Adrenal gland (tissue), 12 donors: ENCODE measurements around the gene PCNX2. TPM values are rescaled to one million over a fixed set of nuclear protein-coding genes. Genes with fewer than 3 reads are reported as not detected.

ENCODE experiments used
- DNase-seq, 7 donors: peaks; one replicate each; pipeline ENCODE4 v3.0.0-alpha.2; 2019 to 2020
- H3K27ac ChIP-seq, 5 donors: fragments of 200-600 bp; sonication (generic) in 4 of 5; 1 replicate in 3 of 5; 2 replicates in 2 of 5; pipeline versions ENCODE4 v1.5.1 to v1.8.0; 2016 to 2020; ENCODE audit warnings: mild to moderate bottlenecking in 1 of 5
- H3K27me3 ChIP-seq: fragments of 200-600 bp; 2 replicates; pipeline ENCODE4 v1.8.0; 2021
- H3K36me3 ChIP-seq, 2 donors: fragments of 200-600 bp; replicated peaks in 1 of 2; 1 replicate in 1 of 2; 2 replicates in 1 of 2; pipeline versions ENCODE4 v1.5.1 to v1.8.0; 2018 to 2022
- H3K4me1 ChIP-seq, 2 donors: fragments of 200-600 bp; replicated peaks in 1 of 2; 1 replicate in 1 of 2; 2 replicates in 1 of 2; pipeline versions ENCODE4 v1.5.1 to v1.8.0; 2018 to 2021
- H3K4me3 ChIP-seq, 4 donors: fragments of 200-600 bp; sonication (generic) in 3 of 4; one replicate each; pipeline ENCODE4 v1.5.1; 2016 to 2018
- H3K9me3 ChIP-seq, 3 donors: fragments of 200-600 bp; sonication (generic) in 1 of 3; replicated peaks in 1 of 3; 1 replicate in 2 of 3; 2 replicates in 1 of 3; pipeline versions ENCODE4 v1.5.1 to v1.8.0; 2016 to 2021
- POLR2A ChIP-seq, 2 donors: fragments of 450-650 bp; IDR thresholded peaks; one replicate each; pipeline ENCODE4 v1.6.1; 2017; ENCODE audit warnings: antibody characterized with exemption in 2 of 2, mild to moderate bottlenecking in 2 of 2, moderate library complexity in 1 of 2
- WGBS, 4 donors: extraction: QIAGEN DNeasy Blood & Tissue Kit in 2 of 4; methylation state at CpG; one replicate each; pipeline versions ENCODE4 v1.1.5 to v1.1.7; 2013 to 2017; 5-methylcytosine and 5-hydroxymethylcytosine counted together
- intact Hi-C, 2 donors: fragments of 100-400 bp; cut with DNase I; formaldehyde crosslinking; loops; one replicate each; pipeline versions ENCODE4 v1.14.1 to v1.15.0; 2022 to 2023
- polyA plus RNA-seq, 3 donors: library from polyadenylated mRNA; stranded (reverse); fragments of 200-250 nt in 2 of 3; fragments of 350-450 nt in 1 of 3; fragmentation: Illumina TruSeq in 1 of 3; extraction: RNeasy Lipid Tissue Mini Kit (QIAGEN cat#74804) in 1 of 3; gene quantifications; one replicate each; pipeline ENCODE4 v1.2.3, GENCODE V29; 2013 to 2014
- total RNA-seq, 9 donors: library from RNA; depleted of rRNA in 4 of 9; stranded (reverse); fragments of >200 nt in 4 of 9; fragments of 120-200 nt in 1 of 9; fragmentation: NEBNext Ultra II Directional in 1 of 9; extraction: Animal tissue kit (Norgen Biotek cat#: 25700) in 1 of 9; gene quantifications; one replicate each; pipeline versions ENCODE4 v1.1.0 to v1.2.4, GENCODE V29; 2013 to 2023
- TF ChIP-seq, protein P1 (sequence below), 6 experiments: fragments of 450-650 bp in 4 of 6; fragments of 200-600 bp in 2 of 6; sonication (generic) in 1 of 6; IDR thresholded peaks; 1 replicate in 5 of 6; 2 replicates in 1 of 6; pipeline versions ENCODE4 v1.5.1 to v1.8.0; 2016 to 2021; ENCODE audit warnings: antibody characterized with exemption in 6 of 6, mild to moderate bottlenecking in 2 of 6, moderate library complexity in 1 of 6
- donor health status: healthy with polysubstance abuse.
- donor health status: Bipolar disorder and iron deficiency.
- donor health status: DM: yes; HTN: yes; CAD: no.
- donor health status: DM: no; HTN: no; CAD: no.
- donor health status: DM: no; HTN: no; CAD: no.
- donor health status: DM: yes; HTN: yes; CAD: no.

PCNX2 gene
- total and polyA plus RNA-seq, 12 donors, result 2.2 to 14.5 (median 5.5) TPM

DNA sequence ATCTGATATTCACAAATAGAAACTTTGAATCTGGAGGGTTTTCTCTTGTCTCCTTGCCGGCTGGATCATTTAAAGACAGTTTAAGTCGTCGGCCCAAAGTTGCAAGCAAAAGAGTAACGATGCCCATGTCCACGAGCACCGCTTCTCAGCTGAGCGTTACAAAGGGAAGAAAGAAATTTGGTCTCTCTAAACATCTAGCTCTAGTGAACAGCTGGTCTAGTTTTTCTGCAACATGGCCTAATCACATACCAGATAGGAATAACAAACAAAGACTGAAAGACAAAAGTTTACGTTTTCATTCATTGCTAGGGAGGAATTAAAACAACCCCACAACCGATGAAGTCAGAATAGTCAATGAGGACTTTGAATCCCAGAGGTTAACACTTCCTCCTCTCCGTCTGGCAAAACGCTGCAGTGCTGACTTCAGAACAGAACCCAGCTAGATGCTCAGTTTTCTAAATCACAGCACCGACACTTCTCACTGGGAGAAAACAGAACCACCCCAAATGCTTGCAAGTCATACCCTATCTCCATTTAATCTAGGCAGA lies 275.7 kb downstream of the PCNX2 start:
- Histone ChIP-seq H3K27me3 (no peaks in the 10 kb centered on the region), H3K4me1 (no peaks in the 10 kb centered on the region), H3K36me3 (no peaks in the 10 kb centered on the region), H3K27ac (no peak overlapping the region), H3K4me3 (no peak overlapping the region), H3K9me3 (no peaks in the 10 kb centered on the region)
- no peak for DNase-seq
- TF ChIP-seq POLR2A (IDR thresholded peaks at IDR 0.05), result no peak
- TF ChIP-seq, protein P1, sequence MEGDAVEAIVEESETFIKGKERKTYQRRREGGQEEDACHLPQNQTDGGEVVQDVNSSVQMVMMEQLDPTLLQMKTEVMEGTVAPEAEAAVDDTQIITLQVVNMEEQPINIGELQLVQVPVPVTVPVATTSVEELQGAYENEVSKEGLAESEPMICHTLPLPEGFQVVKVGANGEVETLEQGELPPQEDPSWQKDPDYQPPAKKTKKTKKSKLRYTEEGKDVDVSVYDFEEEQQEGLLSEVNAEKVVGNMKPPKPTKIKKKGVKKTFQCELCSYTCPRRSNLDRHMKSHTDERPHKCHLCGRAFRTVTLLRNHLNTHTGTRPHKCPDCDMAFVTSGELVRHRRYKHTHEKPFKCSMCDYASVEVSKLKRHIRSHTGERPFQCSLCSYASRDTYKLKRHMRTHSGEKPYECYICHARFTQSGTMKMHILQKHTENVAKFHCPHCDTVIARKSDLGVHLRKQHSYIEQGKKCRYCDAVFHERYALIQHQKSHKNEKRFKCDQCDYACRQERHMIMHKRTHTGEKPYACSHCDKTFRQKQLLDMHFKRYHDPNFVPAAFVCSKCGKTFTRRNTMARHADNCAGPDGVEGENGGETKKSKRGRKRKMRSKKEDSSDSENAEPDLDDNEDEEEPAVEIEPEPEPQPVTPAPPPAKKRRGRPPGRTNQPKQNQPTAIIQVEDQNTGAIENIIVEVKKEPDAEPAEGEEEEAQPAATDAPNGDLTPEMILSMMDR (IDR thresholded peaks at IDR 0.05), result no peak
- 77 to 90% (median 83%) methylated on average over 12 of the region's 12 CpGs for WGBS, 4 donors
- intact Hi-C loops, result loop anchor here in 1 of 2 donors (5.0 kb wide), 1 partner anchor 388 kb away; the partner anchor contains the start of gene SIPA1L2

DNA sequence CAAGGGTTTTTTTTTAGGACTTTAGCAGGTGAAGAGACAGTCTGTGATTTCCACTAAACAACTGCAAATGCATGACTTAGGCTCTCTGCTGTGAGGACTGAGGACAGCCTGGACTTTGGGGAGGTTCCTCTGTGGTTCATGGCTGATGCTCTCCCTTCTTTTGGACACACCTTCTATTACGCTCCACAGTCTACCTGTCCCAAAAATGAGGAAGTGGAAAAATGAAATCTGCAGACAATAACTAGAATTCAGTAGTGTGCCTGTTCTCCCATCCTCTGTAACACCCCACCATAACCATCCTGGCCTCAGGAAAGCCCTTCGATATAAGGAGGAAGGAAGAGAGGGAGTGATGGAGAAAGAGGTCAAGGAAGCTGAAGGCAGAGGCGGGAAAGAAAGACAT lies 276.4 kb downstream of the PCNX2 start:
- intact Hi-C loops, result no loop called here
- no peaks in the 10 kb centered on the region for H3K36me3 ChIP-seq
- no peak for TF ChIP-seq POLR2A (IDR thresholded peaks at IDR 0.05)
- TF ChIP-seq, protein P1 (IDR thresholded peaks at IDR 0.05), result no peak
- no peaks in the 10 kb centered on the region for H3K4me1 ChIP-seq
- no peak overlapping the region for H3K4me3 ChIP-seq
- H3K27ac ChIP-seq, result no peak overlapping the region
- DNase-seq, result no peak
- 88 to 94% (median 93%) methylated on average over 3 of the region's 3 CpGs for WGBS, 4 donors
- H3K27me3 ChIP-seq, result no peaks in the 10 kb centered on the region
- H3K9me3 ChIP-seq, result no peaks in the 10 kb centered on the region

DNA sequence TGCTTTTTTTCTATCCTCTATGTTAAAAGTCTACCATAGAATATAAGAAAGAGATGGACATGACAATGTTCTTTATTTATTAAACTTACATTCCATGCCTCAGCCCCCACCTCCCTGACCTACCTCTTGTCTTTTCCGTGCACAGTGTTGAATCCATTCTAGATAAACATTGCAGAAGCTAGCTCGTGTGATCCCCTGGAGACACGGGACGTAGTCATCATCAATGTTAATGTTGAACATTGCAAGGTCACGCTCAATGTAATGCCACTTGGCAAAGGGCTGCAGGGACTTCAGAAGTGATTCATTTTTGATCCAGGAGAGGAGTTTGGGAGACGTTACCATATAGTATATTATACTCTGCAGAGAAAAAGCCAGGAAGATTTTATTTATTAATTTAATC lies 278.7 kb downstream of the PCNX2 start:
- WGBS, 4 donors, result 45 to 51% (median 48%) methylated on average over 6 of the region's 6 CpGs
- no peaks in the 10 kb centered on the region for H3K36me3 ChIP-seq
- no peak overlapping the region for H3K4me3 ChIP-seq
- H3K27me3 ChIP-seq, result no peaks in the 10 kb centered on the region
- no peaks in the 10 kb centered on the region for H3K4me1 ChIP-seq
- peak in 3 of 7 donors; percentile 35 to 55 (median 42) for DNase-seq
- no peaks in the 10 kb centered on the region for H3K9me3 ChIP-seq
- TF ChIP-seq, protein P1 (IDR thresholded peaks at IDR 0.05), result no peak
- TF ChIP-seq POLR2A (IDR thresholded peaks at IDR 0.05), result no peak
- no peak overlapping the region for H3K27ac ChIP-seq
- intact Hi-C loops, result no loop called here

DNA sequence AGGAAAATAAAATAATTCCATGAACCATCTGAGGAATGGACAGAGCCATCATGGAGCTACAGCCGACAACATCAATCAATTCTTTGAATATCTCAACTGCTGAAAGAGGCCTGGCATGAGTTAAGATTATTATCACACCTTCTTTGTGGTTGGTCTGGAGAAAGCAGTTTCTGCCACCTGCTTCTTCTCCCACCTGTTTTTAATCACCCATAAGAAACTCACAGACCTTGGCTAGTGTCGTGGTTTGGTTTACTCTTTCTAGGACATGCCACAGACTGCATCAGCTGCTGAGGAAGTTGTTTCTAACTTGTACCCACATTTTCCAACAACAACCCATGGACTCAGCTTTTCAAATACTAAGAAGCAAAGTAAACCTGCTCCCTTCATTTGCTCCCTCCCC lies 279.6 kb downstream of the PCNX2 start:
- Histone ChIP-seq H3K4me3 (no peak overlapping the region), H3K27me3 (no peaks in the 10 kb centered on the region), H3K9me3 (no peaks in the 10 kb centered on the region), H3K36me3 (no peaks in the 10 kb centered on the region), H3K27ac (no peak overlapping the region), H3K4me1 (no peaks in the 10 kb centered on the region)
- TF ChIP-seq, protein P1 (IDR thresholded peaks at IDR 0.05), result no peak
- no peak for TF ChIP-seq POLR2A (IDR thresholded peaks at IDR 0.05)
- DNase-seq, result no peak
- intact Hi-C loops, result no loop called here
- WGBS, 4 donors, result 74 to 86% (median 81%) methylated on average over 2 of the region's 2 CpGs
